OCI-LY1 (cell line): ENCODE data around the gene PRELID1.

Experiments used
- EZH2 ChIP-seq: fragments of 200-600 bp; sonication (generic), shearing (Covaris generic); IDR thresholded peaks from 2 replicates; pipeline ENCODE4 v1.8.0; 2017; ENCODE audit warnings: borderline replicate concordance, mixed run types, mild to moderate bottlenecking, antibody characterized with exemption, low read length, moderate library complexity, mixed read lengths
- TF ChIP-seq, protein P1 (sequence below): fragments of 200-600 bp; sonication (generic), shearing (Covaris generic); IDR thresholded peaks from 2 replicates; pipeline ENCODE4 v1.5.1; 2017; ENCODE audit warnings: mild to moderate bottlenecking, antibody characterized with exemption, low read length, moderate library complexity, mixed read lengths

DNA sequence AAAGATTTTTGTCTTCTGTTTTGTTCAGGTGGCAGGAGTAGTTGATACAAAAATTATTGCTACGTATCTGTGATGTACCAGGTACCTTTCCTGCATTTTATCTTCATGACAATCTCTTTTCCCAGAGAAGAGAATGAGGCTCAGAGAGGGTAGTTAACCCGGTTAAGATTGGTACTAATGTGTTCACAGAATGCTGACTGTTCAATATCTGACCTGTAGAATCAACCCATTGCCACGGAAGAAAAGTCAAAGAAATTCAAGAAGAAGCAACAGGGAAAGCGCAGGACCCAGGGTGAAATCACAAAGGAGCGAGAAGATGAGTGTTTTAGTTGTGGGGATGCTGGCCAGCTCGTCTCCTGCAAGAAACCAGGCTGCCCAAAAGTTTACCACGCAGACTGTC is 11.9 kb upstream of the PRELID1 start:
- TF ChIP-seq, protein P1, sequence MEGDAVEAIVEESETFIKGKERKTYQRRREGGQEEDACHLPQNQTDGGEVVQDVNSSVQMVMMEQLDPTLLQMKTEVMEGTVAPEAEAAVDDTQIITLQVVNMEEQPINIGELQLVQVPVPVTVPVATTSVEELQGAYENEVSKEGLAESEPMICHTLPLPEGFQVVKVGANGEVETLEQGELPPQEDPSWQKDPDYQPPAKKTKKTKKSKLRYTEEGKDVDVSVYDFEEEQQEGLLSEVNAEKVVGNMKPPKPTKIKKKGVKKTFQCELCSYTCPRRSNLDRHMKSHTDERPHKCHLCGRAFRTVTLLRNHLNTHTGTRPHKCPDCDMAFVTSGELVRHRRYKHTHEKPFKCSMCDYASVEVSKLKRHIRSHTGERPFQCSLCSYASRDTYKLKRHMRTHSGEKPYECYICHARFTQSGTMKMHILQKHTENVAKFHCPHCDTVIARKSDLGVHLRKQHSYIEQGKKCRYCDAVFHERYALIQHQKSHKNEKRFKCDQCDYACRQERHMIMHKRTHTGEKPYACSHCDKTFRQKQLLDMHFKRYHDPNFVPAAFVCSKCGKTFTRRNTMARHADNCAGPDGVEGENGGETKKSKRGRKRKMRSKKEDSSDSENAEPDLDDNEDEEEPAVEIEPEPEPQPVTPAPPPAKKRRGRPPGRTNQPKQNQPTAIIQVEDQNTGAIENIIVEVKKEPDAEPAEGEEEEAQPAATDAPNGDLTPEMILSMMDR = no peak
- no peak for TF ChIP-seq EZH2
